Endothelial cell of umbilical vein (primary cell): ENCODE measurements around the gene ZDHHC3. TPM values are rescaled to one million over a fixed set of nuclear protein-coding genes. Genes with fewer than 3 reads are reported as not detected.

Experiments
- BruUV-seq: library from RNA; stranded (reverse); fragments of 400-500 nt; replicated peaks from 2 replicates; lab custom pipeline; 2021; lab: Mats Ljungman, UMichigan
- CTCF ChIA-PET: fragments of 300-600, 350-600 bp; sonication (Branson Sonifier 250); formaldehyde crosslinking; loops from one replicate; lab custom pipeline; 2021; ENCODE audit warnings: antibody characterized with exemption, inconsistent platforms; lab: Charles Lee
- POLR2A ChIA-PET: fragments of 300-600, 350-600 bp; sonication (Branson Sonifier 250); formaldehyde crosslinking; loops from one replicate; lab custom pipeline; 2021; ENCODE audit warnings: antibody characterized with exemption, inconsistent platforms; lab: Charles Lee
- DNase-seq: peaks from one replicate; pipeline ENCODE4 v3.0.0-alpha.2; 2011; ENCODE audit warnings: low read depth, low spot score
- FAIRE-seq: peaks from 2 replicates; lab custom pipeline; 2011; peaks lifted over from hg19 to GRCh38; lab: Jason Lieb, UNC
- H2AFZ ChIP-seq: 2 replicates; pipeline ENCODE4 v1.6.0; 2012; ENCODE audit warnings: low read depth, low read length, control low read depth, inconsistent platforms
- H3K27ac ChIP-seq: 2 replicates; pipeline ENCODE4 v1.5.1; 2011; ENCODE audit warnings: low read depth, mild to moderate bottlenecking, control low read depth, low read length, moderate library complexity; ENCODE audit not compliant: insufficient read depth
- H3K27me3 ChIP-seq, 2 experiments: 2 replicates each; pipeline versions ENCODE4 v1.6.0 to v1.6.1; 2011; ENCODE audit warnings: low read length in 2 of 2, mixed read lengths in 1 of 2; ENCODE audit not compliant: control insufficient read depth in 2 of 2, insufficient read depth in 2 of 2
- H3K36me3 ChIP-seq, 2 experiments: 2 replicates in 1 of 2; 3 replicates in 1 of 2; pipeline ENCODE4 v1.5.1; 2011; ENCODE audit warnings: low read length in 2 of 2, mild to moderate bottlenecking in 1 of 2, moderate library complexity in 1 of 2; ENCODE audit not compliant: control insufficient read depth in 2 of 2, insufficient read depth in 2 of 2; ENCODE audit errors: extremely low read depth in 1 of 2
- H3K4me1 ChIP-seq: 3 replicates; pipeline ENCODE4 v1.5.1; 2011; ENCODE audit warnings: mild to moderate bottlenecking, low read length; ENCODE audit not compliant: control insufficient read depth, insufficient read depth; ENCODE audit errors: extremely low read depth
- H3K4me2 ChIP-seq: 2 replicates; pipeline ENCODE4 v1.6.1; 2011; ENCODE audit warnings: low read length, control low read depth, mixed read lengths; ENCODE audit not compliant: insufficient read depth
- H3K4me3 ChIP-seq, 3 experiments: fragments of 200-600 bp in 1 of 3; sonication (generic), shearing (Covaris generic) in 1 of 3; replicated peaks in 1 of 3; 2 replicates each; pipeline ENCODE4 v1.5.1; 2011 to 2016; ENCODE audit warnings: control low read depth in 3 of 3, low read length in 3 of 3, mild to moderate bottlenecking in 2 of 3, inconsistent platforms in 1 of 3, low read depth in 1 of 3, moderate library complexity in 1 of 3; ENCODE audit not compliant: insufficient read depth in 1 of 3
- H3K79me2 ChIP-seq: 2 replicates; pipeline ENCODE4 v1.6.0; 2012; ENCODE audit warnings: low read length, inconsistent platforms; ENCODE audit not compliant: control insufficient read depth, insufficient read depth
- H3K9ac ChIP-seq: replicated peaks from 2 replicates; pipeline ENCODE3; 2011; ENCODE audit warnings: low read length, control low read depth; ENCODE audit not compliant: insufficient read depth; ENCODE audit errors: extremely low read depth
- H3K9me1 ChIP-seq: replicated peaks from 3 replicates; pipeline ENCODE4 v1.6.0; 2011; ENCODE audit warnings: mild to moderate bottlenecking, low read length; ENCODE audit not compliant: control insufficient read depth, insufficient read depth; ENCODE audit errors: extremely low read depth
- H3K9me3 ChIP-seq: replicated peaks from 2 replicates; pipeline ENCODE4 v1.5.1; 2012; ENCODE audit warnings: low read length, inconsistent platforms; ENCODE audit not compliant: control insufficient read depth, insufficient read depth
- H4K20me1 ChIP-seq: replicated peaks from 2 replicates; pipeline ENCODE3; 2011; ENCODE audit warnings: mild to moderate bottlenecking, low read length; ENCODE audit not compliant: control insufficient read depth, insufficient read depth; ENCODE audit errors: extremely low read depth
- EZH2 ChIP-seq: IDR thresholded peaks from 2 replicates; pipeline ENCODE4 v1.6.1; 2012; ENCODE audit warnings: borderline replicate concordance, low read depth, mild to moderate bottlenecking, moderate library complexity, low read length, inconsistent platforms; ENCODE audit not compliant: severe bottlenecking
- FOS ChIP-seq: IDR thresholded peaks from 2 replicates; pipeline ENCODE4 v1.6.1; 2011; ENCODE audit warnings: mild to moderate bottlenecking, low read length, moderate library complexity, borderline replicate concordance; ENCODE audit not compliant: insufficient read depth
- GATA2 ChIP-seq: IDR thresholded peaks from 2 replicates; pipeline ENCODE4 v1.7.0; 2011; ENCODE audit warnings: low read depth, mild to moderate bottlenecking, moderate library complexity, mixed read lengths, low read length; ENCODE audit not compliant: insufficient read length, insufficient read depth
- JUN ChIP-seq: IDR thresholded peaks from 2 replicates; pipeline ENCODE4 v1.6.1; 2011; ENCODE audit warnings: borderline replicate concordance, low read depth; ENCODE audit not compliant: insufficient read length, insufficient read depth
- MYC ChIP-seq: IDR thresholded peaks from one replicate; pipeline ENCODE4 v1.6.1; 2011; ENCODE audit warnings: mild to moderate bottlenecking, low read depth, low read length
- POLR2A ChIP-seq: IDR thresholded peaks from 2 replicates; pipeline ENCODE4 v1.6.1; 2012; ENCODE audit warnings: low read depth, mild to moderate bottlenecking, control low read depth, low read length
- POLR2AphosphoS5 ChIP-seq: IDR thresholded peaks from 2 replicates; pipeline ENCODE4 v1.6.1; 2012; ENCODE audit warnings: low read depth, mild to moderate bottlenecking, control low read depth, low read length, moderate library complexity; ENCODE audit not compliant: insufficient read depth
- dilution Hi-C: fragments of 300-500 bp; cut with MboI; formaldehyde crosslinking; loops from one replicate; pipeline ENCODE4 v1.15.0; 2019; ENCODE audit warnings: low sequenced_read_pairs; ENCODE audit not compliant: extremely low pct_ligation_motif_present
- intact Hi-C: fragments of 100-400 bp; cut with micrococcal nuclease; formaldehyde crosslinking; loops from one replicate; pipeline ENCODE4 v1.10.0; 2022
- polyA plus RNA-seq, 4 experiments: library from polyadenylated mRNA; depleted of rRNA in 3 of 4; stranded (reverse) in 3 of 4; unstranded in 1 of 4; fragments of >200 nt; gene quantifications; 2 replicates each; pipeline versions ENCODE4 v1.2.1 to v1.2.3, GENCODE V29; 2011 to 2012; ENCODE audit warnings: missing spikeins in 1 of 4
- total RNA-seq: library from RNA; stranded (reverse); gene quantifications from 2 replicates; pipeline ENCODE4 v1.2.3, GENCODE V29; 2021
- TF ChIP-seq, protein P1 (sequence below), 2 donors: IDR thresholded peaks; 1 replicate in 1 of 2; 2 replicates in 1 of 2; pipeline ENCODE4 v1.5.1; 2011; ENCODE audit warnings: low read length in 2 of 2, mild to moderate bottlenecking in 2 of 2, moderate library complexity in 2 of 2, control low read depth in 1 of 2, inconsistent platforms in 1 of 2, low read depth in 1 of 2; ENCODE audit not compliant: insufficient read depth in 1 of 2; ENCODE audit errors: extremely low read depth in 1 of 2
- TF ChIP-seq, protein P2 (sequence below): IDR thresholded peaks from 2 replicates; pipeline ENCODE4 v1.6.1; 2011; ENCODE audit not compliant: insufficient read depth, insufficient read length

The ZDHHC3 gene
- total and polyA plus RNA-seq, 2 donors (not counting 3 experiments of a cell fraction or from before 2014, with no cell fraction given): 62.4 to 97.1 TPM

DNA sequence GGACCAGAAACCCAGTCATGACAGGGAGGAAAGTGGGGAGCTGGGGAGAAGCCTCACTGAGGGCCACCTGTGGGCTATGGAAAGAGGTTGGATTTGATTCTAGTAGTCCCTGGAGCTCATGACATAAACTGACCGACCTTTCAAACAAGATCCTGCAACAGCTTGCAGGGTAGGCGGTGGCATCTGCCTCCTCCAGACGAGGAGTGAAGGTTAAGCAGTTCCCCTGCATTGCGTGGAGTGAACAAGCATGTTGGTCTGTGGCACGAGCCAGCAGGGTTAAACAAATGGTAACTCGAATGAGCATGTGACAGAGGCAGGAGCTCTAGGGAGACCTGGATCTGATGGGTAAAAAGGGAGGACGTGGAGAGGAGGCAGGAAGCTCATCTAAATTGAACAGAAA, 88.9 kb downstream of the ZDHHC3 start:
- Histone ChIP-seq H3K27me3 (no peaks in the 10 kb centered on the region), H4K20me1 (no peaks in the 10 kb centered on the region), H3K9me1 (no peaks in the 10 kb centered on the region), H3K36me3 (no peaks in the 10 kb centered on the region), H3K4me3 (no peak overlapping the region), H3K27ac (no peak overlapping the region), H3K4me2 (no peak overlapping the region), H3K79me2 (no peaks in the 10 kb centered on the region), H3K9ac (no peak overlapping the region), H2AFZ (no peak overlapping the region), H3K4me1 (peaks cover 38% of the 10 kb centered on the region), H3K9me3 (no peaks in the 10 kb centered on the region)
- dilution Hi-C loops (no loop called here), intact Hi-C loops (loop anchor here (10.0 kb wide), 1 partner anchor 242 kb away; the partner anchor contains the start of gene ZNF35)
- FAIRE-seq (no peak), DNase-seq (no peak)
- POLR2A ChIA-PET: no interaction called here
- BruUV-seq: no TSS peak
- CTCF ChIA-PET: interaction anchor here (1.3 kb wide), 1 partner anchor 28 kb away, joined by 3 read pairs; no protein-coding TSS in a partner anchor
- no peak for TF ChIP-seq FOS
- TF ChIP-seq JUN: no peak
- TF ChIP-seq EZH2: no peak

DNA sequence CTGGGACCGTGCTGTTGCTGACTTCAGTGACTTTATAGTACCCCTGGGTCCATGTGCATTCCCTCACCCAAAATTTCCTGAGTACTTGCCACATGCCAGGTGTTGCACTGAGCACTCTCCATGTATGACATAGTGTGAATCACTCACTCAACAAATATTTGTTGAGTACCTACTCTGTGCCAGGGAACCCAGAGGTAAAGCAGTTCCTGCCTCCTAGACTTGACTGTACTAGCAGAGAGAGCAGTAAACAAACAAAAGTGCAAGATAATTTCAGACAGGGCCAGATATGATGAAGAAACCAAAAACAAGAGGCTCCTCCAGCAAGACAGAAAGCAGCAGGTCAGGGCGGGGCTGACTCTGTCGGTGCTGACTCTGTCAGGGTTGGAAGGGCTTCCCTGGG, 89.4 kb downstream of the ZDHHC3 start:
- peak overlapping the region; percentile 32 for H3K27ac ChIP-seq
- no peak for DNase-seq
- no peaks in the 10 kb centered on the region for H3K9me1 ChIP-seq
- no peak overlapping the region for H3K9ac ChIP-seq
- POLR2A ChIA-PET: no interaction called here
- no TSS peak for BruUV-seq
- no peaks in the 10 kb centered on the region for H4K20me1 ChIP-seq
- no peak for TF ChIP-seq FOS
- TF ChIP-seq GATA2: no peak
- TF ChIP-seq EZH2: no peak
- TF ChIP-seq POLR2AphosphoS5: no peak
- TF ChIP-seq, protein P1, sequence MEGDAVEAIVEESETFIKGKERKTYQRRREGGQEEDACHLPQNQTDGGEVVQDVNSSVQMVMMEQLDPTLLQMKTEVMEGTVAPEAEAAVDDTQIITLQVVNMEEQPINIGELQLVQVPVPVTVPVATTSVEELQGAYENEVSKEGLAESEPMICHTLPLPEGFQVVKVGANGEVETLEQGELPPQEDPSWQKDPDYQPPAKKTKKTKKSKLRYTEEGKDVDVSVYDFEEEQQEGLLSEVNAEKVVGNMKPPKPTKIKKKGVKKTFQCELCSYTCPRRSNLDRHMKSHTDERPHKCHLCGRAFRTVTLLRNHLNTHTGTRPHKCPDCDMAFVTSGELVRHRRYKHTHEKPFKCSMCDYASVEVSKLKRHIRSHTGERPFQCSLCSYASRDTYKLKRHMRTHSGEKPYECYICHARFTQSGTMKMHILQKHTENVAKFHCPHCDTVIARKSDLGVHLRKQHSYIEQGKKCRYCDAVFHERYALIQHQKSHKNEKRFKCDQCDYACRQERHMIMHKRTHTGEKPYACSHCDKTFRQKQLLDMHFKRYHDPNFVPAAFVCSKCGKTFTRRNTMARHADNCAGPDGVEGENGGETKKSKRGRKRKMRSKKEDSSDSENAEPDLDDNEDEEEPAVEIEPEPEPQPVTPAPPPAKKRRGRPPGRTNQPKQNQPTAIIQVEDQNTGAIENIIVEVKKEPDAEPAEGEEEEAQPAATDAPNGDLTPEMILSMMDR (IDR thresholded peaks at IDR 0.05; ENCODE audit: extremely low read depth in 1 of 2, insufficient read depth in 1 of 2, low read depth in 1 of 2, low read length in 2 of 2): no peak
- no peak for TF ChIP-seq JUN
- TF ChIP-seq, protein P2, sequence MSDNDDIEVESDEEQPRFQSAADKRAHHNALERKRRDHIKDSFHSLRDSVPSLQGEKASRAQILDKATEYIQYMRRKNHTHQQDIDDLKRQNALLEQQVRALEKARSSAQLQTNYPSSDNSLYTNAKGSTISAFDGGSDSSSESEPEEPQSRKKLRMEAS: no peak
- no peak for TF ChIP-seq MYC
- no peak for TF ChIP-seq POLR2A
- no peak overlapping the region for H2AFZ ChIP-seq
- CTCF ChIA-PET: interaction anchor here (1.3 kb wide), 1 partner anchor 28 kb away, joined by 3 read pairs; no protein-coding TSS in a partner anchor
- no peaks in the 10 kb centered on the region for H3K36me3 ChIP-seq
- no peak overlapping the region for H3K4me2 ChIP-seq
- no peaks in the 10 kb centered on the region for H3K9me3 ChIP-seq
- dilution Hi-C loops (no loop called here), intact Hi-C loops (loop anchor here (10.0 kb wide), 1 partner anchor 242 kb away; the partner anchor contains the start of gene ZNF35)
- no peaks in the 10 kb centered on the region for H3K27me3 ChIP-seq
- peaks cover 38% of the 10 kb centered on the region for H3K4me1 ChIP-seq
- peak; percentile 71 for FAIRE-seq
- no peak overlapping the region for H3K4me3 ChIP-seq
- H3K79me2 ChIP-seq: no peaks in the 10 kb centered on the region
